Kidney epithelial cell (primary cell): ENCODE measurements around the gene SYTL4. TPM values are rescaled to one million over a fixed set of nuclear protein-coding genes. Genes with fewer than 3 reads are reported as not detected.

Source experiments
- DNase-seq: peaks from one replicate; pipeline ENCODE4 v3.0.0-alpha.2; 2010; ENCODE audit warnings: low read depth
- H3K27me3 ChIP-seq: 2 replicates; pipeline ENCODE4 v1.6.0; 2011; ENCODE audit warnings: low read length; ENCODE audit not compliant: control insufficient read depth, insufficient read depth
- H3K36me3 ChIP-seq: 2 replicates; pipeline ENCODE4 v1.5.1; 2011; ENCODE audit warnings: low read length; ENCODE audit not compliant: control insufficient read depth, insufficient read depth
- H3K4me3 ChIP-seq: 2 replicates; pipeline ENCODE4 v1.5.1; 2011; ENCODE audit warnings: low read depth, mild to moderate bottlenecking, control low read depth, low read length
- total RNA-seq: library from RNA; depleted of rRNA; stranded (reverse); fragments of >200 nt; gene quantifications from 2 replicates; pipeline ENCODE4 v1.2.3, GENCODE V29; 2015
- TF ChIP-seq, protein P1 (sequence below): IDR thresholded peaks from 2 replicates; pipeline ENCODE4 v1.5.1; 2011; ENCODE audit warnings: mild to moderate bottlenecking, moderate library complexity, low read length, control low read depth, inconsistent platforms; ENCODE audit not compliant: insufficient read depth, poor library complexity, severe bottlenecking

SYTL4 gene
- total RNA-seq, 1 donor from 2014 or later: 3.2 TPM

DNA sequence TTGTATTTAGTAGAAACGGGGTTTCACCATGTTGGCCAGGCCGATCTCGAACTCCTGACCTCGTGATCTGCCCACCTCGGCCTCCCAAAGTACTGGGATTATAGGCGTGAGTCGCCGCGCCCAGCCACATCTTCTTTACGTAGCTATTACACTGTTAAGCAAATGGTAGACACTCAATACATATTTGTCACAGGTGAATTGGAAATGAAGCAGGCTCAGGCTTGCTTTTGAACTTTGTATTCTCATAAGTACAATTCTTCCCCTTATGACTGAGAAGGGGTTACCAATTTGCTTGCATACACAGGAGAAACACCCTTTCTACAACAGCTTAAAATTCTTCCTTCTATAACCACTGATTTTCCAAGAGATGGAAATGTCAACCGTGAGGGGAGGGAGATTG is 88.7 kb downstream of the SYTL4 start:
- no peak overlapping the region for H3K4me3 ChIP-seq
- TF ChIP-seq, protein P1, sequence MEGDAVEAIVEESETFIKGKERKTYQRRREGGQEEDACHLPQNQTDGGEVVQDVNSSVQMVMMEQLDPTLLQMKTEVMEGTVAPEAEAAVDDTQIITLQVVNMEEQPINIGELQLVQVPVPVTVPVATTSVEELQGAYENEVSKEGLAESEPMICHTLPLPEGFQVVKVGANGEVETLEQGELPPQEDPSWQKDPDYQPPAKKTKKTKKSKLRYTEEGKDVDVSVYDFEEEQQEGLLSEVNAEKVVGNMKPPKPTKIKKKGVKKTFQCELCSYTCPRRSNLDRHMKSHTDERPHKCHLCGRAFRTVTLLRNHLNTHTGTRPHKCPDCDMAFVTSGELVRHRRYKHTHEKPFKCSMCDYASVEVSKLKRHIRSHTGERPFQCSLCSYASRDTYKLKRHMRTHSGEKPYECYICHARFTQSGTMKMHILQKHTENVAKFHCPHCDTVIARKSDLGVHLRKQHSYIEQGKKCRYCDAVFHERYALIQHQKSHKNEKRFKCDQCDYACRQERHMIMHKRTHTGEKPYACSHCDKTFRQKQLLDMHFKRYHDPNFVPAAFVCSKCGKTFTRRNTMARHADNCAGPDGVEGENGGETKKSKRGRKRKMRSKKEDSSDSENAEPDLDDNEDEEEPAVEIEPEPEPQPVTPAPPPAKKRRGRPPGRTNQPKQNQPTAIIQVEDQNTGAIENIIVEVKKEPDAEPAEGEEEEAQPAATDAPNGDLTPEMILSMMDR: no peak
- no peaks in the 10 kb centered on the region for H3K36me3 ChIP-seq
- H3K27me3 ChIP-seq: no peaks in the 10 kb centered on the region
- no peak for DNase-seq

GRCh38 chrX:100642290-100642689 is 89.6 kb downstream of the SYTL4 start:
- Histone ChIP-seq H3K36me3 (no peaks in the 10 kb centered on the region), H3K27me3 (no peaks in the 10 kb centered on the region), H3K4me3 (no peak overlapping the region)
- TF ChIP-seq, protein P1: no peak
- DNase-seq: no peak

DNA sequence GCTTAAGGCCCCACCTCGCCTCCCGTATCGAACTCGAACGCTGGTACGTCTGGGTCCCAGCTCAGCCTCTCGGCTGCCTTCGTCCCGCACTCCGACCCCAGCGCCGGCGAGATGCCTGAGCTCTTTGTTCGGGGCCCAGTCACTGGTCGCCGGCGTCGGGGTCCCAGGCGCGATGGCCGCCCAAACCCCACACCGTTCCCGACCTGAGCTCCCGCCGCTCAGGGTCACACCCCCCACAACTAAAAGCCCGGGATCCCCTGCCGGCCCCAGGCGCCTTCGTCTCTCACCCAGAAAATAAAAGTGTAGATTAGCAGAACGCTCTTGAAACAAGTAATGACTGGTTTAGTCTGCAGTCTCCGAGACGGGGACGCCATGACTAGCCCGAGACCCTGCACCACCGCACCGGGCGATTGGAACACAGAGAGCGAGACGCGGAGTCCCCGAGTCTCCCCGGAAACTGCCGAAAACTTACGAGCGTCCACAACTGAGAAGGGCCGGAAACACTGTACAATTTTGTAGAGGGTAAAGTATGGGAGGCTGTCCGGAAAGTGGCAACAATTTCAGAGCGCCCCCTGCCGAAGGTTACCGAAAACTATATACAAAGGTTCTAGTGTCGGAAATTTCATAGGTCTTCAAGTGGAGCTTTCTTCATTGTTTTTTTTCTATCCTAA is 95.5 kb downstream of the SYTL4 start, which contains the start of gene TSPAN6:
TSPAN6 (minus strand) TSS at position 486 of the 671 bp plus-strand sequence; CDS start at position 374, 112 bp downstream.
- DNase-seq: peak; percentile 56
- TF ChIP-seq, protein P1: peak; percentile 51
- H3K4me3 ChIP-seq: peak within 1 kb of the TSS; percentile 70
- H3K27me3 ChIP-seq: no peaks in the 10 kb centered on the region
- H3K36me3 ChIP-seq: no peaks in the 10 kb centered on the region

GRCh38 chrX:100635989-100636320 is 96.0 kb downstream of the SYTL4 start:
- H3K4me3 ChIP-seq: peak overlapping the region; percentile 70
- DNase-seq: no peak
- H3K27me3 ChIP-seq: no peaks in the 10 kb centered on the region
- TF ChIP-seq, protein P1: no peak
- no peaks in the 10 kb centered on the region for H3K36me3 ChIP-seq

DNA sequence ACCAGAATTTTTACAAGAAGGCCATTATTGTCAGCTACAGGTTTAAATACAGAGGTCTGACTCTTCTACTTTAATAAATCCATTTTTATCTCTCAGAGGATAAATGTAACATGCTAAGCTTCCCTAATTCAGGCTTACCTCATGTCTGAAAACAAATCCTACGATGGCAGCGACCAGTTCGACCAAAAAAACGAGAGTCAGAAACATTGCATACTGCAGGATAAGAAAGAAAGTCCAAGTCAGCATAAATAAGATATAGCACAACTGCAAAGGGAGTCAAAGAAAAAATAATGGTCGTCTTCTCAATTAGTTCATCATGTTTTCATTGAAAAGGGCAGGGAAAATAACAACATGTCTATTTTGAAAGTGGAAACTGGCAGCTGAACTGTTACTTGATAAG is 96.9 kb downstream of the SYTL4 start:
- TF ChIP-seq, protein P1: no peak
- no peaks in the 10 kb centered on the region for H3K36me3 ChIP-seq
- H3K27me3 ChIP-seq: no peaks in the 10 kb centered on the region
- no peak overlapping the region for H3K4me3 ChIP-seq
- DNase-seq: no peak

- TF ChIP-seq, protein P1: no peak
- H3K36me3 ChIP-seq: no peaks in the 10 kb centered on the region
- DNase-seq: no peak
- H3K27me3 ChIP-seq: no peaks in the 10 kb centered on the region
- no peak overlapping the region for H3K4me3 ChIP-seq
Measured at GRCh38 chrX:100625985-100626491, 105.9 kb downstream of the SYTL4 start.
